ENCODE data around the gene CDH15.

- TF ChIP-seq CTCF (IDR thresholded peaks at IDR 0.05; ENCODE audit: borderline replicate concordance, extremely low read depth, low read length, poor library complexity, severe bottlenecking) (no peak), EZH2 (IDR thresholded peaks at IDR 0.05; ENCODE audit: borderline replicate concordance, low read depth, low read length, severe bottlenecking) (no peak)
Observed at GRCh38 chr16:89183463-89183862, 11.9 kb downstream of the CDH15 start.
